Measurements from ENCODE around the gene LRIG2. TPM values are rescaled to one million over a fixed set of nuclear protein-coding genes. Genes with fewer than 3 reads are reported as not detected.
"Not testable (repeated sequence)": the region's sequence is repeated elsewhere in the genome, so short reads cannot be mapped to it uniquely, and the experiment has no call there.

LRIG2 gene
- total RNA-seq, 2 donors from 2014 or later: 12.1 to 13.8 TPM

- TF ChIP-seq CTCF (IDR thresholded peaks at IDR 0.05): no peak
- intact Hi-C loops (cut with DNase I): loop anchor here (5.0 kb wide), 1 partner anchor 355 kb away; the partner anchor contains the start of gene PPM1J
- DNase-seq: no peak
Measured at GRCh38 chr1:113072141-113072756, 749 bp upstream of the LRIG2 start.

GRCh38 chr1:113073479-113073950, 517 bp downstream of the LRIG2 start:
- peaks cover 6% of the 10 kb centered on the region for H3K4me1 ChIP-seq
- peaks cover 6% of the 10 kb centered on the region for H3K36me3 ChIP-seq
- no peaks in the 10 kb centered on the region for H3K27me3 ChIP-seq
- peak; percentile 61 for DNase-seq
- H3K9me3 ChIP-seq: no peaks in the 10 kb centered on the region
- TF ChIP-seq CTCF (IDR thresholded peaks at IDR 0.05): no peak
- H3K9ac ChIP-seq (ENCODE audit: low read depth in 2 of 2, low read length in 2 of 2): peak overlapping the region; percentile 70 to 96
- peak overlapping the region; percentile 96 for H3K27ac ChIP-seq
- H3K4me3 ChIP-seq: peak overlapping the region; percentile 91
- intact Hi-C loops (cut with DNase I): loop anchor here (5.0 kb wide), 1 partner anchor 356 kb away; the partner anchor contains the start of gene PPM1J

More at GRCh38 chr1:113072141-113072756, 749 bp upstream of the LRIG2 start:
- Histone ChIP-seq H3K36me3 (no peaks in the 10 kb centered on the region), H3K4me3 (peak overlapping the region; percentile 91), H3K27ac (peak overlapping the region; percentile 96), H3K4me1 (peaks cover 6% of the 10 kb centered on the region), H3K9ac (ENCODE audit: low read depth in 2 of 2, low read length in 2 of 2) (peak overlapping the region in 1 of 2 donors; percentile 1), H3K9me3 (no peaks in the 10 kb centered on the region), H3K27me3 (no peaks in the 10 kb centered on the region)

- no peak overlapping the region for H3K27ac ChIP-seq
- DNase-seq: no peak
- H3K27me3 ChIP-seq: no peaks in the 10 kb centered on the region
- H3K36me3 ChIP-seq: peaks cover 7% of the 10 kb centered on the region
- peak overlapping the region; percentile 91 for H3K4me3 ChIP-seq
- intact Hi-C loops (cut with DNase I): loop anchor here (5.0 kb wide), 1 partner anchor 357 kb away; the partner anchor contains the start of gene PPM1J
- no peaks in the 10 kb centered on the region for H3K9me3 ChIP-seq
- no peak for TF ChIP-seq CTCF (IDR thresholded peaks at IDR 0.05)
- peak overlapping the region in 1 of 2 donors; percentile 96 for H3K9ac ChIP-seq (ENCODE audit: low read depth in 2 of 2, low read length in 2 of 2)
- H3K4me1 ChIP-seq: peaks cover 6% of the 10 kb centered on the region
Measured at GRCh38 chr1:113074237-113074636, 1.2 kb downstream of the LRIG2 start.

GRCh38 chr1:113077978-113078377, 5.0 kb downstream of the LRIG2 start:
- H3K36me3 ChIP-seq; H3K4me1 ChIP-seq; DNase-seq; intact Hi-C loops (cut with DNase I); H3K9ac ChIP-seq (ENCODE audit: low read depth in 2 of 2, low read length in 2 of 2); H3K27me3 ChIP-seq; H3K27ac ChIP-seq; H3K9me3 ChIP-seq; H3K4me3 ChIP-seq: not testable (repeated sequence)

- H3K4me3 ChIP-seq: no peak overlapping the region
- H3K9ac ChIP-seq (ENCODE audit: low read depth in 2 of 2, low read length in 2 of 2): no peak overlapping the region
- no peak for DNase-seq
- no peak for TF ChIP-seq CTCF (IDR thresholded peaks at IDR 0.05)
- H3K27me3 ChIP-seq: no peaks in the 10 kb centered on the region
- no peaks in the 10 kb centered on the region for H3K4me1 ChIP-seq
- H3K9me3 ChIP-seq: no peaks in the 10 kb centered on the region
- H3K36me3 ChIP-seq: no peaks in the 10 kb centered on the region
- no peak overlapping the region for H3K27ac ChIP-seq
- intact Hi-C loops (cut with DNase I): no loop called here
Measured at GRCh38 chr1:113086541-113086940, 13.5 kb downstream of the LRIG2 start.

- no peak for DNase-seq
- no peak overlapping the region for H3K9ac ChIP-seq (ENCODE audit: low read depth in 2 of 2, low read length in 2 of 2)
- no peaks in the 10 kb centered on the region for H3K27me3 ChIP-seq
- intact Hi-C loops (cut with DNase I): no loop called here
- H3K4me3 ChIP-seq: no peak overlapping the region
- H3K9me3 ChIP-seq: no peaks in the 10 kb centered on the region
- no peak overlapping the region for H3K27ac ChIP-seq
- TF ChIP-seq CTCF (IDR thresholded peaks at IDR 0.05): no peak
- no peaks in the 10 kb centered on the region for H3K4me1 ChIP-seq
- no peaks in the 10 kb centered on the region for H3K36me3 ChIP-seq
Measured at GRCh38 chr1:113088972-113089371, 16.0 kb downstream of the LRIG2 start.

Measured in colonic mucosa (tissue), 4 donors.